Erythroblast (primary cell): ENCODE results near the gene MED10.

Source experiments
- GATA1 ChIP-seq: IDR thresholded peaks from 2 replicates; pipeline ENCODE4 v1.6.1; 2011; ENCODE audit warnings: low read depth, mild to moderate bottlenecking, control low read depth, low read length, moderate library complexity
- POLR2A ChIP-seq: IDR thresholded peaks from 2 replicates; pipeline ENCODE4 v1.6.1; 2011; ENCODE audit warnings: mild to moderate bottlenecking, low read length

DNA sequence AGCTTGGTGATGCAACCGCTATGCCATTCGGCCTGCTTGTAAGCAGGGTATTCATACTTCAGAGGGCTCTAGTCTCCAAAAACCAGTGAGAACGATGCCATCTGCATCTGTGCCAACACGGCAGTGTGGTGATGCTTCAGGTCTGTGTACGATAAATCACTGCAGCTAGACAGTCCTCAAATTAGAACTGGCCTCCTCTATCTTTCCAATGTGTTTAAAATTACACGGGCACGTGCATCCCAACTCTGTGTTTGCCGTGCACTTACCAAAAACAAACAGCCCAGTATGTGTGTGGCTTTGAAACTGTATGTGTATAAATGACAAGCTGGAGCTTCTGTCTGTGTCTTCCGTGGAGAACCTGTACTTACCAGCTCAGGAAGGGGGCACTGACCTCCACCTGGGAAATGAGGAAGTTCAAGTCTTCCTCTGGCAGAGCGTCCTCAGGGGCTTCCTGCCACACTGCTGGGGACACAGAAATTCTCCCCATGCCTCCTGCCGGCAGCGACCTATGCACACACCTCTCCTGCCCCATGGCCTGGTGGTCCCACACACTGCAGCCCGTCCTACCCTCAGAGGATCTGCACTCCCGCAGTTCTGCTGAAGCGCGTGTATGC lies 12.3 kb downstream of the MED10 start:
- TF ChIP-seq POLR2A (no peak), GATA1 (no peak)
